Measurements from ENCODE around the gene KCTD16. TPM values are rescaled to one million over a fixed set of nuclear protein-coding genes. Genes with fewer than 3 reads are reported as not detected.

KCTD16 gene
- total RNA-seq, 2 experiments from 2014 or later: 0.19 to 0.32 TPM

DNA sequence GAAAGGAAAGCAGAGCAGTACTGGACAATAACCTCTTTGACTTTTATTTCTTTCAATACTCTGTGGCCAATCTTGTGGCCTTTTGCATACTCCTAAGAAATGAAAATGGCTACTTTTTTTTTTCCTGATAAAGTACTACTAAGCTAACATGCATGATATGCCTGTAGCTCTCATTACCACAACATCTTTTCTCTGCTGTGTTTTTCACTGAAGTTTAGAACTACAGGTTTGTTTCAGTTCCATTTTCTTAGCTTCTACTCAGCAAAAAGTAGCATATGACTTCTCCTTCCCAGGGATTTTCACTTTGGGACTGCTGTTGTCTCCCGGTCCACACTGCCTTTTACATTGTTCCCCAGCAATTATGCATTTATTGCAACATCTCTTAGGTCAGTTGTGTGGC, 204.0 kb downstream of the KCTD16 start:
- POLR2A ChIA-PET: interaction anchor here (0.5 to 1.2 kb wide), 3 partner anchors 12 to 1410 kb away, joined by 3 to 4 read pairs (median 4); no protein-coding TSS in a partner anchor

DNA sequence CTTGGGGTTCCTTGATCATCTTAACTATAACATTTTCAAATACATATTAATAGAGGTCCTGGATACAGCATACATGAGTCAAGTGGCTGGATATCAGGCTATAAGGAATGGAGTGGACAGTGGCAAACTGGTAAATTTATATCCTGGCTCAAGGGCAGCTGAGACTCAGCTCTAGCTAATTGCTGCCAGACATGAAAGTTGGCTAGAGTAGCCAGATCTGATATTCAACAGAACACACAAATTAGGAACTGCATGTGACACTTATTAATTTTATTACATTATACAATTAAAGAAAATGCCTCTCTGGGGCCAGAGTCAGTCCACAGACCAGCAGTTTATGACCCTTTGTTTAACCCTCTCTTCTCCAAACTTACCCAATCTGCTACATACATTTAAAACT, 206.5 kb downstream of the KCTD16 start:
- intact Hi-C loops (cut with micrococcal nuclease; ENCODE audit: unreplicated experiment): no loop called here
- CTCF ChIA-PET (ENCODE audit: unreplicated experiment): no interaction called here

More for the DNA sequence above, 204.0 kb downstream of the KCTD16 start:
- no peak overlapping the region for H2AFZ ChIP-seq (ENCODE audit: low read length)
- no peaks in the 10 kb centered on the region for H3K79me2 ChIP-seq (ENCODE audit: insufficient read depth, low read depth, low read length)
- BruUV-seq (replicated peaks): no TSS peak
- CTCF ChIA-PET (ENCODE audit: unreplicated experiment): no interaction called here
- no peak overlapping the region for H3K27ac ChIP-seq (ENCODE audit: low read depth, low read length, poor library complexity, severe bottlenecking)
- DNase-seq (ENCODE audit: low spot score): no peak
- intact Hi-C loops (cut with micrococcal nuclease; ENCODE audit: unreplicated experiment): no loop called here
- H3K4me3 ChIP-seq (ENCODE audit: low read depth, low read length, poor library complexity, severe bottlenecking): no peak overlapping the region
- TF ChIP-seq, protein P1, sequence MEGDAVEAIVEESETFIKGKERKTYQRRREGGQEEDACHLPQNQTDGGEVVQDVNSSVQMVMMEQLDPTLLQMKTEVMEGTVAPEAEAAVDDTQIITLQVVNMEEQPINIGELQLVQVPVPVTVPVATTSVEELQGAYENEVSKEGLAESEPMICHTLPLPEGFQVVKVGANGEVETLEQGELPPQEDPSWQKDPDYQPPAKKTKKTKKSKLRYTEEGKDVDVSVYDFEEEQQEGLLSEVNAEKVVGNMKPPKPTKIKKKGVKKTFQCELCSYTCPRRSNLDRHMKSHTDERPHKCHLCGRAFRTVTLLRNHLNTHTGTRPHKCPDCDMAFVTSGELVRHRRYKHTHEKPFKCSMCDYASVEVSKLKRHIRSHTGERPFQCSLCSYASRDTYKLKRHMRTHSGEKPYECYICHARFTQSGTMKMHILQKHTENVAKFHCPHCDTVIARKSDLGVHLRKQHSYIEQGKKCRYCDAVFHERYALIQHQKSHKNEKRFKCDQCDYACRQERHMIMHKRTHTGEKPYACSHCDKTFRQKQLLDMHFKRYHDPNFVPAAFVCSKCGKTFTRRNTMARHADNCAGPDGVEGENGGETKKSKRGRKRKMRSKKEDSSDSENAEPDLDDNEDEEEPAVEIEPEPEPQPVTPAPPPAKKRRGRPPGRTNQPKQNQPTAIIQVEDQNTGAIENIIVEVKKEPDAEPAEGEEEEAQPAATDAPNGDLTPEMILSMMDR (conservative IDR thresholded peaks at IDR 0.05; ENCODE audit: low read length): no peak
- TF ChIP-seq EZH2phosphoT487 (IDR thresholded peaks at IDR 0.05; ENCODE audit: borderline replicate concordance, low read depth, low read length): no peak
- no peaks in the 10 kb centered on the region for H3K4me1 ChIP-seq (ENCODE audit: insufficient read depth, low read length, poor library complexity, severe bottlenecking)
- H3K36me3 ChIP-seq (ENCODE audit: insufficient read depth, low read length): no peaks in the 10 kb centered on the region
- no peaks in the 10 kb centered on the region for H3K9me3 ChIP-seq (ENCODE audit: low read length)
- no peaks in the 10 kb centered on the region for H3K9me2 ChIP-seq (ENCODE audit: insufficient read depth, low read length)
- no peak overlapping the region for H3K4me2 ChIP-seq (ENCODE audit: low read length)
- no peaks in the 10 kb centered on the region for H4K20me1 ChIP-seq (ENCODE audit: insufficient read depth, low read length)

DNA sequence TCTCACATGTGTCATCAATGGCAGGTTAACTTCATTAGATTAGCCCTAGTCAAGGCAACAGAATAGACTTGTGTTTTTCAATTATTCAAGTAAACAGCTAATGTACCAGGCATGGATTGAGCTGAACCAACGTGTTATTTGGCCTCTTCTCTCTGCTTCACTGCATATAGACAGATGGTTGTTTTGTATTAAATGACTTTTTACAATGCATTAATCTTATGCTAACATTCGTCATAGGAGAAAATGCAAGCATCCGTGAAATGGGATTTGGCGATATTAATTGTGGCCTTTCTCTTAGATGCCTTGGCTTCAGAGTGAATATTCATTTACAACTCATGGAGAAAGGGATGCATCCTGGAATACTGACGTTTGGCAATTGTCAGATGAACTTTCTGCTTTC, 208.0 kb downstream of the KCTD16 start:
- Histone ChIP-seq H3K79me2 (ENCODE audit: insufficient read depth, low read depth, low read length) (no peaks in the 10 kb centered on the region), H3K27ac (ENCODE audit: low read depth, low read length, poor library complexity, severe bottlenecking) (no peak overlapping the region), H3K36me3 (ENCODE audit: insufficient read depth, low read length) (no peaks in the 10 kb centered on the region), H3K9me2 (ENCODE audit: insufficient read depth, low read length) (no peaks in the 10 kb centered on the region), H3K4me2 (ENCODE audit: low read length) (no peak overlapping the region), H3K4me3 (ENCODE audit: low read depth, low read length, poor library complexity, severe bottlenecking) (no peak overlapping the region), H3K4me1 (ENCODE audit: insufficient read depth, low read length, poor library complexity, severe bottlenecking) (no peaks in the 10 kb centered on the region), H4K20me1 (ENCODE audit: insufficient read depth, low read length) (no peaks in the 10 kb centered on the region), H2AFZ (ENCODE audit: low read length) (no peak overlapping the region), H3K9me3 (ENCODE audit: low read length) (no peaks in the 10 kb centered on the region)
- CTCF ChIA-PET (ENCODE audit: unreplicated experiment): no interaction called here
- POLR2A ChIA-PET: no interaction called here
- DNase-seq (ENCODE audit: low spot score): no peak
- no peak for TF ChIP-seq EZH2phosphoT487 (IDR thresholded peaks at IDR 0.05; ENCODE audit: borderline replicate concordance, low read depth, low read length)
- TF ChIP-seq, protein P1 (conservative IDR thresholded peaks at IDR 0.05; ENCODE audit: low read length): no peak
- BruUV-seq (replicated peaks): no TSS peak
- intact Hi-C loops (cut with micrococcal nuclease; ENCODE audit: unreplicated experiment): no loop called here

More for the DNA sequence above, 206.5 kb downstream of the KCTD16 start:
- Histone ChIP-seq H3K9me2 (ENCODE audit: insufficient read depth, low read length) (no peaks in the 10 kb centered on the region), H2AFZ (ENCODE audit: low read length) (no peak overlapping the region), H3K4me1 (ENCODE audit: insufficient read depth, low read length, poor library complexity, severe bottlenecking) (no peaks in the 10 kb centered on the region), H3K9me3 (ENCODE audit: low read length) (no peaks in the 10 kb centered on the region), H3K36me3 (ENCODE audit: insufficient read depth, low read length) (no peaks in the 10 kb centered on the region), H3K4me2 (ENCODE audit: low read length) (no peak overlapping the region), H3K27ac (ENCODE audit: low read depth, low read length, poor library complexity, severe bottlenecking) (no peak overlapping the region), H4K20me1 (ENCODE audit: insufficient read depth, low read length) (no peaks in the 10 kb centered on the region), H3K4me3 (ENCODE audit: low read depth, low read length, poor library complexity, severe bottlenecking) (no peak overlapping the region), H3K79me2 (ENCODE audit: insufficient read depth, low read depth, low read length) (no peaks in the 10 kb centered on the region)
- no peak for DNase-seq (ENCODE audit: low spot score)
- POLR2A ChIA-PET: no interaction called here
- no TSS peak for BruUV-seq (replicated peaks)
- no peak for TF ChIP-seq EZH2phosphoT487 (IDR thresholded peaks at IDR 0.05; ENCODE audit: borderline replicate concordance, low read depth, low read length)
- TF ChIP-seq, protein P1 (conservative IDR thresholded peaks at IDR 0.05; ENCODE audit: low read length): no peak

Measured in OCI-LY7 (cell line).